Measurements from ENCODE around the gene TSBP1.

- TF ChIP-seq ZBTB7A (IDR thresholded peaks at IDR 0.05; ENCODE audit: borderline replicate concordance, control insufficient read depth, low read depth, low read length) (no peak), CREB1 (IDR thresholded peaks at IDR 0.05) (no peak), CREB1 (CRISPR knock-in tag; IDR thresholded peaks at IDR 0.05) (no peak), MECOM (CRISPR knock-in tag; IDR thresholded peaks at IDR 0.05) (no peak), TCF7L2 (IDR thresholded peaks at IDR 0.05; ENCODE audit: low read depth, low read length) (no peak), ZZZ3 (IDR thresholded peaks at IDR 0.05) (no peak), BRF1 (IDR thresholded peaks at IDR 0.05; ENCODE audit: borderline replicate concordance, extremely low read depth, insufficient read length) (no peak), YY1 (IDR thresholded peaks at IDR 0.05; ENCODE audit: borderline replicate concordance in 1 of 3, control insufficient read depth in 1 of 3, extremely low read depth in 1 of 3, insufficient read depth in 3 of 3, insufficient read length in 1 of 3, insufficient replicate concordance in 2 of 3, low read depth in 1 of 3, low read length in 2 of 3) (no peak), MTA3 (IDR thresholded peaks at IDR 0.05; ENCODE audit: borderline replicate concordance) (no peak)
These were observed 22.1 kb upstream of the TSBP1 start for GRCh38 chr6:32393665-32394420.

Data from K562 (cell line).